ENCODE measurements around the gene TBXAS1.

TBXAS1 gene

GRCh38 chr7:139993169-139993568 is 164.1 kb downstream of the TBXAS1 start:
- DNase-seq (ENCODE audit: low read depth): no peak
- TF ChIP-seq CTCF (IDR thresholded peaks at IDR 0.05; ENCODE audit: control insufficient read depth, extremely low read depth, insufficient read depth): no peak
- no peak overlapping the region for H3K4me3 ChIP-seq (ENCODE audit: low read depth, low read length)

- H3K4me3 ChIP-seq (ENCODE audit: low read depth, low read length): no peak overlapping the region
- no peak for TF ChIP-seq CTCF (IDR thresholded peaks at IDR 0.05; ENCODE audit: control insufficient read depth, extremely low read depth, insufficient read depth)
- no peak for DNase-seq (ENCODE audit: low read depth)
Observed at GRCh38 chr7:139993592-139993991, 164.5 kb downstream of the TBXAS1 start.

- no peak overlapping the region for H3K4me3 ChIP-seq (ENCODE audit: low read depth, low read length)
- no peak for TF ChIP-seq CTCF (IDR thresholded peaks at IDR 0.05; ENCODE audit: control insufficient read depth, extremely low read depth, insufficient read depth)
- no peak for DNase-seq (ENCODE audit: low read depth)
Observed at GRCh38 chr7:139994356-139994755, 165.3 kb downstream of the TBXAS1 start.

GRCh38 chr7:139995017-139995915 is 166.2 kb downstream of the TBXAS1 start:
- H3K4me3 ChIP-seq (ENCODE audit: low read depth, low read length): no peak overlapping the region
- TF ChIP-seq CTCF (IDR thresholded peaks at IDR 0.05; ENCODE audit: control insufficient read depth, extremely low read depth, insufficient read depth): peak; percentile 9; the same call in 1 of the 2 replicates

GRCh38 chr7:139998572-139998971 is 169.5 kb downstream of the TBXAS1 start:
- H3K4me3 ChIP-seq (ENCODE audit: low read depth, low read length): no peak overlapping the region
- no peak for TF ChIP-seq CTCF (IDR thresholded peaks at IDR 0.05; ENCODE audit: control insufficient read depth, extremely low read depth, insufficient read depth)
- DNase-seq (ENCODE audit: low read depth): no peak

More at GRCh38 chr7:139995017-139995915, 166.2 kb downstream of the TBXAS1 start:
- no peak for DNase-seq (ENCODE audit: low read depth)

- no peak for DNase-seq (ENCODE audit: low read depth)
- no peak overlapping the region for H3K4me3 ChIP-seq (ENCODE audit: low read depth, low read length)
- no peak for TF ChIP-seq CTCF (IDR thresholded peaks at IDR 0.05; ENCODE audit: control insufficient read depth, extremely low read depth, insufficient read depth)
Observed at GRCh38 chr7:139999516-139999915, 170.5 kb downstream of the TBXAS1 start.

All from LNCaP clone FGC (cell line).